Measurements from ENCODE around the gene SCARB1.

SCARB1 gene

DNA sequence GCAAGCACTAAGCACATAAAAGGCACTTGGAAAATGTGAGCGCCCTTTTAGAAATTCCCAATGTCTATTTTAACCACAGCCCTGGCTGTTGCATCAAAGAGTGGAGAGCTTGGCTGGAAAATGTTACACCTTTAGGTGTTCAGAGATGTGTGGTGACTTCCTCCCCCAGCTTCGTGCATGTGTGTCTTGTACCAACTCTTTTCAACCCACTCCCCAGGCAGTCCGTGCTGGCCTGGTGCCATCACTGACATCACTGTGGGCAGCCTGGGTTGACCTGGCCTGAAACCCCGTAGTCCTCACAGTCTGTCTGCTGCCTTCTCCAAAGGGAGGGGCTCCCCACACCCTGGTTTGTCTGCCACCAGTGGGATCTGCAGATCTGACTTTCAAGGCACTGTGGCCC, 101.8 kb downstream of the SCARB1 start:
- Histone ChIP-seq H3K36me3 (ENCODE audit: insufficient read depth, low read length) (no peaks in the 10 kb centered on the region), H3K4me1 (ENCODE audit: insufficient read depth, low read length) (no peaks in the 10 kb centered on the region), H3K9me3 (ENCODE audit: control insufficient read depth, insufficient read depth, low read length) (peaks cover 9% of the 10 kb centered on the region), H3K9ac (ENCODE audit: low read depth, low read length) (no peak overlapping the region)

GRCh38 chr12:124761056-124761455, 102.6 kb downstream of the SCARB1 start:
- no peaks in the 10 kb centered on the region for H3K4me1 ChIP-seq (ENCODE audit: insufficient read depth, low read length)
- H3K9ac ChIP-seq (ENCODE audit: low read depth, low read length), result no peak overlapping the region
- H3K9me3 ChIP-seq (ENCODE audit: control insufficient read depth, insufficient read depth, low read length), result peaks cover 14% of the 10 kb centered on the region
- H3K36me3 ChIP-seq (ENCODE audit: insufficient read depth, low read length), result no peaks in the 10 kb centered on the region

- no peak overlapping the region for H3K9ac ChIP-seq (ENCODE audit: low read depth, low read length)
- H3K4me1 ChIP-seq (ENCODE audit: insufficient read depth, low read length), result no peaks in the 10 kb centered on the region
- H3K9me3 ChIP-seq (ENCODE audit: control insufficient read depth, insufficient read depth, low read length), result peaks cover 15% of the 10 kb centered on the region
- no peaks in the 10 kb centered on the region for H3K36me3 ChIP-seq (ENCODE audit: insufficient read depth, low read length)
Measured at GRCh38 chr12:124760560-124760959, 103.1 kb downstream of the SCARB1 start.

GRCh38 chr12:124759841-124760503, 103.7 kb downstream of the SCARB1 start:
- no peaks in the 10 kb centered on the region for H3K36me3 ChIP-seq (ENCODE audit: insufficient read depth, low read length)
- H3K4me1 ChIP-seq (ENCODE audit: insufficient read depth, low read length), result peaks cover 6% of the 10 kb centered on the region; the same call in 1 of the 2 replicates
- H3K9ac ChIP-seq (ENCODE audit: low read depth, low read length), result no peak overlapping the region
- H3K9me3 ChIP-seq (ENCODE audit: control insufficient read depth, insufficient read depth, low read length), result peaks cover 15% of the 10 kb centered on the region

DNA sequence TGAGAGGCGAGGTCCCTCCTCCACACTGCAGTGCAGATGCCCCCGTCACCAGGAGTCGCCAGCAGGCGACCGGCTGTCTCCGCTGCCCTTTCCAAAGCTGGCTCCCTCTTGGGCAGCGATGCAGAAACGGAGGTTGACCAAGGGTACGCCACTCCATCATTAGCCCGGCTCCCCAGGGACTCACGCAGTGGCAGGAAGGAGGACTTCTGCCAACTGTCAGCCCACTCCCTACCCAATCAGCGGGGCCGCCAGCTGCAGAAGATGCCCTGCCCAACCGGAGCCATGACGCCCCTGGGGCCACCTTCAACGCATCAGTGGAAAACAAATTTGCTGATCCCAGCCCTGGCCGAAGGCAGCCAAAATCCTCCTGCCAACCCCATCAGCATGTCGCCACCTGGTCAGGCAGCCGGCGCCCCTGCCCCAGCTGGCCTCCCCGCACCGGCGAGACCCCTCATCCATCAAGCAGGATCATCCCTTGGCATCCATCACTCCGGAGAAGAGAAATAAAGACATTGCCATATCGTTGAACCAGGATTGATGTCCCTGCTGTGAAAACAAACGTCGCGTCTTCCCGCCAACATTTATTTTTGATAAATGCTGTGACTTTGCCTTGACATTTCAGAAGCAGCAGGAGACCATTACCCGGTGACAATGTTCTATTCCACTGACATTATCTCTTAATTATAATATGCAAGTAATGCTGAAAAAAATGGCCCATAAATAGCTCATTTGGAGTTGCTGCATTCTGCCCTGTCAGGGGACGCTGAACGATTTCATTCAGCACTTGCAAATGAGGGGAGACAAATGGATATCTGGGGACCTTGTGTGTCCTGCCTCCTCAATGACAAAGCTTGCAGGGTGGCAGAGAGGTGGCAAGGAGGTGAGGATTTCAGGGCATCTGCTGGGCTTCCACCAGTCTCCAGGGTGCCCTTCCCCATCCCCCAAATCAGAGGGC, 105.1 kb downstream of the SCARB1 start:
- H3K36me3 ChIP-seq (ENCODE audit: insufficient read depth, low read length), result no peaks in the 10 kb centered on the region
- peaks cover 11% of the 10 kb centered on the region for H3K9me3 ChIP-seq (ENCODE audit: control insufficient read depth, insufficient read depth, low read length)
- no peak overlapping the region for H3K9ac ChIP-seq (ENCODE audit: low read depth, low read length)
- H3K4me1 ChIP-seq (ENCODE audit: insufficient read depth, low read length), result peaks cover 13% of the 10 kb centered on the region; the same call in 1 of the 2 replicates

GRCh38 chr12:124757329-124757728, 106.3 kb downstream of the SCARB1 start:
- peaks cover 13% of the 10 kb centered on the region; the same call in 1 of the 2 replicates for H3K4me1 ChIP-seq (ENCODE audit: insufficient read depth, low read length)
- no peak overlapping the region for H3K9ac ChIP-seq (ENCODE audit: low read depth, low read length)
- no peaks in the 10 kb centered on the region for H3K36me3 ChIP-seq (ENCODE audit: insufficient read depth, low read length)
- peaks cover 11% of the 10 kb centered on the region for H3K9me3 ChIP-seq (ENCODE audit: control insufficient read depth, insufficient read depth, low read length)

DNA sequence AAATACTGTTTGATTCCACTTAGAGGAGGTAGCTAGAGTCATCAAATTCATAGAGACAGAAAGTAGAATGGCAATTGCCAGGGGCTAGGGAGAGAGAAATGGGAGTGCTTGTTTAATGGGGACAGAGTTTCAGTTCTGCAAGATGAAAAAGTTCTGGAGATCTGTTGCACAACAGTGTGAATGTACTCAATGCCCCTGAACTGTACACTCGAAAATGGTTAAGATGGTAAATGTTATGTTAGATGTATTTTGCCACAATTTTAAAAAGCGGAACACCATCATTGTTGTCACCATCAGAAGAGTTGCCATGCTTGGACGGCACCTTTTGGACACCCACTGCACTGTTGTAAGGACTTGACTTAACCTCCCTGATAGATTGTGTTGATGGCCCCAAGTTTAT, 106.9 kb downstream of the SCARB1 start:
- peaks cover 13% of the 10 kb centered on the region; the same call in 1 of the 2 replicates for H3K4me1 ChIP-seq (ENCODE audit: insufficient read depth, low read length)
- H3K9me3 ChIP-seq (ENCODE audit: control insufficient read depth, insufficient read depth, low read length), result peaks cover 11% of the 10 kb centered on the region
- H3K9ac ChIP-seq (ENCODE audit: low read depth, low read length), result no peak overlapping the region
- no peaks in the 10 kb centered on the region for H3K36me3 ChIP-seq (ENCODE audit: insufficient read depth, low read length)

GRCh38 chr12:124756166-124756565, 107.5 kb downstream of the SCARB1 start:
- no peak overlapping the region for H3K9ac ChIP-seq (ENCODE audit: low read depth, low read length)
- peaks cover 11% of the 10 kb centered on the region for H3K9me3 ChIP-seq (ENCODE audit: control insufficient read depth, insufficient read depth, low read length)

GRCh38 chr12:124755801-124756148, 107.9 kb downstream of the SCARB1 start:
- H3K4me1 ChIP-seq (ENCODE audit: insufficient read depth, low read length), result peaks cover 18% of the 10 kb centered on the region
- no peak overlapping the region for H3K9ac ChIP-seq (ENCODE audit: low read depth, low read length)

More at GRCh38 chr12:124756166-124756565, 107.5 kb downstream of the SCARB1 start:
- peaks cover 15% of the 10 kb centered on the region for H3K4me1 ChIP-seq (ENCODE audit: insufficient read depth, low read length)
- H3K36me3 ChIP-seq (ENCODE audit: insufficient read depth, low read length), result no peaks in the 10 kb centered on the region

DNA sequence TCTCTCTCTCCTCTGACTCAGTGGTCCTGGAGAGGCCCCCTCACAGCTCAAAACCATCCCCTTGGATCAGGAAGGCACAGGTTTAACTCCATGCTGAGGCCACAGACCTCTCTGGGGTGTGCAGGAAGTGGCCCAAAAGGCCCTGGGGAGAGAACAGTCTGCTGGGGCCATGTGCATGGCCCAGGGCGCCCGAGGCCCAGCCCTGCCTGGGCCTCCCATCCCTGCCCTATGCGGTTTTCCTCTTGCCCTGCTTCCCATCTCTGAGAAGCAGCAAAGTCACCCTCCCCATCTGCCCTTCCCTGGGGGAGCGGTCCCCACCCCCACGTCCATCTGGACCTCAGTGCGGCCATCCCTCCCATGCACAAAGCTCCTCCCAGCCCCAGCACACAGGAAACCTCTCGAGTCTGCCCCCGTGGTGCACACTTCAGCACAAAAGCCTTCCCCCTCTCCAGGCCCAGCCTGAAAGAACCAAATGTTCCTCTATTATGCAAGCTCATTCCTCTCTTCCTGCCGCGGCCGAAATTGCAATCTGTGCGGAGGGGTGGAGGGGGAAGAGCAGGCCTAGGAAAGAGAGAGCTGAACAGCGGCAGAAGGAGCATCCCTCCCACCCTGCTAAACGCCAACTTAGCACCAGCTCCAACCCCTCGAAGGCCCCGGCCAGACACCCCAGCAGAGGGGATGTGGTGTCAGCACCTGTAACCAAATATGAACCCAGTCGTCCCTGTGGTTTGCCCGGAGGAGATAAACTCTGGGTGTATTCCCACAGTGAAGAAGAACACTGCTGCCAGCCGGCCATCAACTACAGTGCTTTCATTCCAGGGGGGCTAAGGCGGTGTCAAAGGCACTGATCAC, 108.5 kb downstream of the SCARB1 start:
- peaks cover 11% of the 10 kb centered on the region for H3K9me3 ChIP-seq (ENCODE audit: control insufficient read depth, insufficient read depth, low read length)
- 0 out of 2 replicates have a peak overlapping the region, but pooled peaks have one; percentile 6 for H3K9ac ChIP-seq (ENCODE audit: low read depth, low read length)
- no peaks in the 10 kb centered on the region for H3K36me3 ChIP-seq (ENCODE audit: insufficient read depth, low read length)
- peaks cover 18% of the 10 kb centered on the region for H3K4me1 ChIP-seq (ENCODE audit: insufficient read depth, low read length)

More at GRCh38 chr12:124755801-124756148, 107.9 kb downstream of the SCARB1 start:
- no peaks in the 10 kb centered on the region for H3K36me3 ChIP-seq (ENCODE audit: insufficient read depth, low read length)
- H3K9me3 ChIP-seq (ENCODE audit: control insufficient read depth, insufficient read depth, low read length), result peaks cover 11% of the 10 kb centered on the region

DNA sequence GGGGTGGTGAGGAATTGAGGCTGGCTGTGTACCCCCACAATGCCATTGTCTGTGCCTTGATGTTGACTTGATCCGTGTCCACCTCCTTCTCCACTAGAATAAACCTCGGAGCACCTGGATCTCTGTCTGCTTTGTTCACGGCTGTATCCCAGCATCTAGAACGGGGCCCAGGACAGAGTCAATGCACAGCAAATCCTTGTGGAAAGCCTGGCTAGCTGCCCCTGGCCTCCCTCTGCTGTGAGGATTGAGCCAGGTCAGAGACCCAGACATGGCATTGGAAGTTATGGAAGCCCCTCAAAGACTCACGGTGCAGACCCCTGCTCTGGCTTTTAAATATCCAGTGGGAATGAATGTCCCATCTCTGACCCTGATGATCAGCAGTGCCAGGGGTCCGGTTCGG, 109.2 kb downstream of the SCARB1 start:
- peaks cover 11% of the 10 kb centered on the region for H3K9me3 ChIP-seq (ENCODE audit: control insufficient read depth, insufficient read depth, low read length)
- no peaks in the 10 kb centered on the region for H3K36me3 ChIP-seq (ENCODE audit: insufficient read depth, low read length)
- H3K4me1 ChIP-seq (ENCODE audit: insufficient read depth, low read length), result peaks cover 18% of the 10 kb centered on the region
- no peak overlapping the region for H3K9ac ChIP-seq (ENCODE audit: low read depth, low read length)

- Histone ChIP-seq H3K36me3 (ENCODE audit: insufficient read depth, low read length) (no peaks in the 10 kb centered on the region), H3K9me3 (ENCODE audit: control insufficient read depth, insufficient read depth, low read length) (peaks cover 11% of the 10 kb centered on the region), H3K4me1 (ENCODE audit: insufficient read depth, low read length) (peaks cover 18% of the 10 kb centered on the region), H3K9ac (ENCODE audit: low read depth, low read length) (no peak overlapping the region)
Measured at GRCh38 chr12:124753993-124754392, 109.7 kb downstream of the SCARB1 start.

DNA sequence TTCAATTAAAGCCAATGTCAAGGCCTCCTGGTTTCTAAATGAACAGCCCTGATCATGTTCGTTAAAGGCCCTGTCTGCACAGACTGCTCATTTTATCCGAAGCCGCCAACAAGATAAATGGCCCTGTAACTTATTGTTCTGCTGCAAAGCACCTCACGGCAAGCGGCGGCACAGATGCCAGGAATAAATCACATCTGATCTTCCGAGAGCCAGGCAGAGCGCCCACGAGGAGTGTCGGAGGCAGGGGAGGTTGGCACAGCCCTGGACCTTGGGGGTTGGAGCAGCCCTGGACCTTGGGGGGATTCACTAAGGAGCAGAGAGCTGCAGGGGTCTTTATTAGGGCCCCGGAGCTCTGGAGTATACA, 110.5 kb downstream of the SCARB1 start:
- Histone ChIP-seq H3K4me1 (ENCODE audit: insufficient read depth, low read length) (peaks cover 18% of the 10 kb centered on the region), H3K9ac (ENCODE audit: low read depth, low read length) (no peak overlapping the region)

More for the DNA sequence above, 110.5 kb downstream of the SCARB1 start:
- Histone ChIP-seq H3K9me3 (ENCODE audit: control insufficient read depth, insufficient read depth, low read length) (peaks cover 11% of the 10 kb centered on the region), H3K36me3 (ENCODE audit: insufficient read depth, low read length) (no peaks in the 10 kb centered on the region)

All from ES-I3 (cell line).